IMR-90 (cell line): Measurements from ENCODE around the gene GBP3. TPM values are rescaled to one million over a fixed set of nuclear protein-coding genes. Genes with fewer than 3 reads are reported as not detected.
A peak's percentile ranks its signal among the peaks of the same experiment; 100 is the strongest.

Experiments
- ATAC-seq: fragments of 200-7000 bp; cut with Tn5 transposase; 2 replicates; pipeline ENCODE4 v1.9.1; 2020; ENCODE audit warnings: low read depth, mild to moderate bottlenecking, moderate library complexity
- BruUV-seq: library from RNA; stranded (reverse); fragments of 400-500 nt; replicated peaks from 2 replicates; lab custom pipeline; 2021; lab: Mats Ljungman, UMichigan
- CTCF ChIA-PET: fragments of 300-600 bp; formaldehyde crosslinking; extraction: SDS; loops from one replicate; lab custom pipeline; 2021; ENCODE audit warnings: antibody characterized with exemption; lab: Yijun Ruan, JAX
- POLR2A ChIA-PET: fragments of 300-600 bp; sonication (Branson Sonifier 250); formaldehyde crosslinking; loops from one replicate; lab custom pipeline; 2022; ENCODE audit warnings: antibody characterized with exemption; ENCODE audit not compliant: unreplicated experiment; lab: Charles Lee
- DNase-seq: peaks from one replicate; pipeline ENCODE4 v3.0.0; 2013
- H2AFZ ChIP-seq: replicated peaks from 2 replicates; pipeline ENCODE3; 2013; ENCODE audit warnings: low read length, mild to moderate bottlenecking; ENCODE audit not compliant: poor library complexity
- H2AK5ac ChIP-seq: 2 replicates; pipeline ENCODE4 v1.6.1; 2013; ENCODE audit warnings: low read depth, low read length, inconsistent platforms
- H2AK9ac ChIP-seq: replicated peaks from 2 replicates; pipeline ENCODE3; 2013; ENCODE audit warnings: mild to moderate bottlenecking, low read depth, low read length, moderate library complexity; ENCODE audit not compliant: poor library complexity
- H2BK120ac ChIP-seq: 2 replicates; pipeline ENCODE4 v1.6.1; 2013; ENCODE audit warnings: low read depth, low read length, inconsistent platforms
- H2BK15ac ChIP-seq: 3 replicates; pipeline ENCODE4 v1.6.1; 2013; ENCODE audit warnings: low read depth, low read length, inconsistent platforms
- H2BK20ac ChIP-seq: 2 replicates; pipeline ENCODE4 v1.6.1; 2013; ENCODE audit warnings: low read depth, mild to moderate bottlenecking, inconsistent platforms, low read length, moderate library complexity
- H2BK5ac ChIP-seq: 2 replicates; pipeline ENCODE4 v1.6.1; 2013; ENCODE audit warnings: mild to moderate bottlenecking, low read depth, low read length, inconsistent platforms; ENCODE audit not compliant: poor library complexity, severe bottlenecking
- H3K14ac ChIP-seq: replicated peaks from 2 replicates; pipeline ENCODE4 v1.6.1; 2013; ENCODE audit warnings: low read depth, low read length, inconsistent platforms
- H3K18ac ChIP-seq: 2 replicates; pipeline ENCODE4 v1.6.1; 2013; ENCODE audit warnings: low read depth, low read length, control low read depth
- H3K23ac ChIP-seq: 2 replicates; pipeline ENCODE4 v1.6.1; 2013; ENCODE audit warnings: low read depth, low read length, inconsistent platforms
- H3K27ac ChIP-seq: 2 replicates; pipeline ENCODE4 v1.5.1; 2013; ENCODE audit warnings: mild to moderate bottlenecking, control low read depth, low read length; ENCODE audit not compliant: insufficient read depth
- H3K27me3 ChIP-seq: 2 replicates; pipeline ENCODE4 v1.6.1; 2013; ENCODE audit warnings: low read length; ENCODE audit not compliant: control insufficient read depth, insufficient read depth
- H3K36me3 ChIP-seq: 2 replicates; pipeline ENCODE4 v1.6.1; 2013; ENCODE audit warnings: low read length, mixed read lengths; ENCODE audit not compliant: control insufficient read depth, insufficient read depth
- H3K4ac ChIP-seq: 2 replicates; pipeline ENCODE4 v1.6.1; 2013; ENCODE audit warnings: low read depth, low read length, inconsistent platforms
- H3K4me1 ChIP-seq: 2 replicates; pipeline ENCODE4 v1.6.1; 2013; ENCODE audit warnings: low read length, mixed read lengths; ENCODE audit not compliant: control insufficient read depth, insufficient read depth
- H3K4me2 ChIP-seq: 2 replicates; pipeline ENCODE4 v1.6.1; 2013; ENCODE audit warnings: low read depth, mild to moderate bottlenecking, control low read depth, low read length, moderate library complexity
- H3K4me3 ChIP-seq: 2 replicates; pipeline ENCODE4 v1.5.1; 2013; ENCODE audit warnings: low read depth, mild to moderate bottlenecking, control low read depth, low read length, moderate library complexity; ENCODE audit not compliant: insufficient read depth
- H3K56ac ChIP-seq: 2 replicates; pipeline ENCODE4 v1.6.1; 2013; ENCODE audit warnings: low read length, inconsistent platforms; ENCODE audit not compliant: insufficient read depth; ENCODE audit errors: extremely low read depth
- H3K79me1 ChIP-seq, 2 experiments: 2 replicates each; pipeline ENCODE4 v1.6.1; 2013; ENCODE audit warnings: low read length in 2 of 2, inconsistent platforms in 1 of 2, low read depth in 1 of 2
- H3K9ac ChIP-seq: 2 replicates; pipeline ENCODE4 v1.6.1; 2013; ENCODE audit warnings: low read depth, low read length, control low read depth
- H3K9me1 ChIP-seq: 2 replicates; pipeline ENCODE4 v1.6.1; 2013; ENCODE audit warnings: low read length, inconsistent platforms; ENCODE audit not compliant: insufficient read depth
- H3K9me3 ChIP-seq: 2 replicates; pipeline ENCODE4 v1.6.1; 2013; ENCODE audit warnings: low read length; ENCODE audit not compliant: control insufficient read depth, insufficient read depth
- H4K20me1 ChIP-seq: 2 replicates; pipeline ENCODE4 v1.6.1; 2013; ENCODE audit warnings: low read length, inconsistent platforms; ENCODE audit not compliant: insufficient read depth
- H4K5ac ChIP-seq: 2 replicates; pipeline ENCODE4 v1.6.1; 2013; ENCODE audit warnings: mild to moderate bottlenecking, low read depth, low read length, control low read depth
- H4K8ac ChIP-seq, 2 experiments: 2 replicates each; pipeline ENCODE4 v1.6.1; 2013; ENCODE audit warnings: low read depth in 2 of 2, low read length in 2 of 2, control low read depth in 1 of 2, inconsistent platforms in 1 of 2
- H4K91ac ChIP-seq: 2 replicates; pipeline ENCODE4 v1.6.1; 2013; ENCODE audit warnings: low read depth, low read length, inconsistent platforms; ENCODE audit not compliant: insufficient read depth
- CEBPB ChIP-seq: IDR thresholded peaks from 2 replicates; pipeline ENCODE4 v1.6.1; 2012; ENCODE audit warnings: low read depth, low read length, improper control_type of control experiment
- POLR2A ChIP-seq: IDR thresholded peaks from 2 replicates; pipeline ENCODE4 v1.6.1; 2012; ENCODE audit warnings: mild to moderate bottlenecking, low read depth, low read length
- WGBS, 2 experiments: methylation state at CpG; one replicate each; pipeline versions ENCODE4 v1.1.5 to v1.1.7; 2013; ENCODE audit warnings: missing lambda C conversion rate in 2 of 2; ENCODE audit not compliant: insufficient read length in 1 of 2; ENCODE audit errors: extremely low coverage in 2 of 2; 5-methylcytosine and 5-hydroxymethylcytosine counted together
- dilution Hi-C: fragments of 300-500 bp; cut with HindIII; formaldehyde crosslinking; loops from one replicate; pipeline ENCODE4 v1.14.3; 2018; ENCODE audit warnings: low sequenced_read_pairs; ENCODE audit not compliant: unreplicated experiment
- in situ Hi-C: fragments of 300-500 bp; cut with MboI; formaldehyde crosslinking; loops from 3 replicates; pipeline ENCODE4 v1.14.3; 2019; ENCODE audit warnings: low sequenced_read_pairs, inconsistent platforms, mixed read lengths
- intact Hi-C: fragments of 100-400 bp; cut with micrococcal nuclease; formaldehyde crosslinking; loops from 2 replicates; pipeline ENCODE4 v1.10.0; 2022
- polyA plus RNA-seq, 3 experiments: library from polyadenylated mRNA; depleted of rRNA; stranded (reverse); fragments of >200 nt; gene quantifications; 2 replicates each; pipeline ENCODE4 v1.2.3, GENCODE V29; 2012; ENCODE audit warnings: low replicate concordance in 1 of 3
- total RNA-seq: library from RNA; depleted of rRNA; stranded (reverse); fragments of >200 nt; gene quantifications from 2 replicates; pipeline ENCODE4 v1.2.3, GENCODE V29; 2012
- TF ChIP-seq, protein P1 (sequence below): fragments of 150-350 bp; IDR thresholded peaks from 2 replicates; pipeline ENCODE4 v1.6.1; 2017; ENCODE audit warnings: mild to moderate bottlenecking, antibody characterized with exemption, low read length, low read depth

GBP3 gene
- total and polyA plus RNA-seq, 2 of the 4 experiments (the other 2 are of a cell fraction) = 21.9 to 50.0 TPM

DNA sequence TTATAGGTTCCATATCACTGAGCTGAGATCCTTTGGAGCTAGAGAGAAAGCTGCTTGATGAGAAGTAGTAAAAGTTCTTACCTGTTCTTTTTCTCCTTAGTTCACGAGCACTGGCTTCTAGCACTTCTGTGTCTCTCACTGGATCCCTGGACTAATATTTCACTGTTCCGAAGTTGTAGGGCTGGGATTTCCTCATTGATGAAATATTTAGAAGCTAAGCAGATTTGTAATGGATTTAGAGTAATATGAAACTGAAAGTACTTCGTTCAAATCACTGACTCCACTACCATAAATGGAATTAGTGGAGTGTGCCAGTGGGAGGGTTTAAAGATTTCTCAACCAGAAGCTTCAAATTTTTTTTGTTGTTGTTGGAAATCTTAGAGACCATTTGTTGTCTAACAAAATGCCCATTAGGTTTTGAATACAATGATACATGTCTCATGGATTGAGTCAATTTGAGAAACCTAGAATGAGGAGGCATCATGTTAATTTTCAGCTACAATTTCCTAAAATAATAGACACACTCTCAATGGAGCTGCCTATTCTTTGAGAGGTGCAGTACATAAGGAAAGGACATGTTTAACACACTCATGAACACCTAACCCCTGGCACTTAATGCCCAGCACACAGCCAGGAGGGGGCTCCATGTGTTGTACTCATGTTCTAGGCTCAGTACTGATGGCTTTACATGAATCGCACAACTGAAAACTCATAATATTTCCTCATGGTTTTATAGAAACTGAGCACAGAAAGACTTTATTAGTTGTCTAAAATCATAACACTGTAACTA, 42.6 kb upstream of the GBP3 start, which contains the start of gene GBP1:
TSS of gene GBP1 (minus strand) at position 130 of the 790 bp plus-strand sequence. CDS start 1,974 bp downstream, outside the sequence.
- Histone ChIP-seq H3K27me3 (no peaks in the 10 kb centered on the region), H4K5ac (peak within 1 kb of the TSS; percentile 100), H3K23ac (peak within 1 kb of the TSS; percentile 98), H4K91ac (peak within 1 kb of the TSS; percentile 90), H2BK15ac (peak within 1 kb of the TSS; percentile 100), H2BK5ac (peak within 1 kb of the TSS; percentile 87), H3K9me1 (peaks cover 3% of the 10 kb centered on the region; the same call in 1 of the 2 replicates), H3K27ac (peak within 1 kb of the TSS; percentile 100), H3K4me1 (peaks cover 5% of the 10 kb centered on the region), H2AK9ac (peak within 1 kb of the TSS; percentile 45), H2AFZ (peak within 1 kb of the TSS; percentile 83), H3K14ac (peak within 1 kb of the TSS; percentile 97), H3K56ac (peak within 1 kb of the TSS; percentile 99), H3K9ac (peak within 1 kb of the TSS; percentile 100), H2BK20ac (peak within 1 kb of the TSS; percentile 97), H3K79me1 (peaks cover 2 to 14% of the 10 kb centered on the region in 2 experiments; a peak in 2 of 4 replicates), H2AK5ac (peak within 1 kb of the TSS; percentile 93), H4K20me1 (no peaks in the 10 kb centered on the region), H3K18ac (peak within 1 kb of the TSS; percentile 100), H4K8ac (peak within 1 kb of the TSS; percentile 75 to 97), H3K36me3 (peaks cover 4% of the 10 kb centered on the region), H3K9me3 (no peaks in the 10 kb centered on the region), H2BK120ac (peak within 1 kb of the TSS; percentile 95), H3K4me3 (peak within 1 kb of the TSS; percentile 98), H3K4me2 (peak within 1 kb of the TSS; percentile 99), H3K4ac (peak within 1 kb of the TSS; percentile 98)
- dilution Hi-C loops = no loop called here
- in situ Hi-C loops = no loop called here
- no CpG with 5 or more reads among the region's 4 CpGs for WGBS, 2 experiments
- no TSS peak for BruUV-seq
- peak; percentile 88 for DNase-seq
- POLR2A ChIA-PET = interaction anchor here (0.6 to 1.2 kb wide), 6 partner anchors 9 to 543 kb away, joined by 3 to 6 read pairs (median 4); partner anchors contain the start of gene GBP2
- CTCF ChIA-PET = interaction anchor here (0.8 to 1.3 kb wide), 3 partner anchors 23 to 81 kb away, joined by 3 to 5 read pairs (median 4); no protein-coding TSS in a partner anchor
- ATAC-seq = peak; percentile 79
- TF ChIP-seq, protein P1, sequence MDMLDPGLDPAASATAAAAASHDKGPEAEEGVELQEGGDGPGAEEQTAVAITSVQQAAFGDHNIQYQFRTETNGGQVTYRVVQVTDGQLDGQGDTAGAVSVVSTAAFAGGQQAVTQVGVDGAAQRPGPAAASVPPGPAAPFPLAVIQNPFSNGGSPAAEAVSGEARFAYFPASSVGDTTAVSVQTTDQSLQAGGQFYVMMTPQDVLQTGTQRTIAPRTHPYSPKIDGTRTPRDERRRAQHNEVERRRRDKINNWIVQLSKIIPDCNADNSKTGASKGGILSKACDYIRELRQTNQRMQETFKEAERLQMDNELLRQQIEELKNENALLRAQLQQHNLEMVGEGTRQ = no peak
- TF ChIP-seq POLR2A (peak; percentile 40; the same call in 1 of the 2 replicates), CEBPB (peak; percentile 56)
- intact Hi-C loops = loop anchor here (1.0 to 2.0 kb wide), 2 partner anchors 43 to 64 kb away; partner anchors contain the start of gene GBP3
